Lower lobe of right lung (tissue), 2 donors: Measurements from ENCODE around the gene RYK. TPM values are rescaled to one million over a fixed set of nuclear protein-coding genes. Genes with fewer than 3 reads are reported as not detected.
"Not testable (repeated sequence)": the region's sequence is repeated elsewhere in the genome, so short reads cannot be mapped to it uniquely, and the experiment has no call there.

Experiments used
- ATAC-seq, 2 donors: fragments of 200-7000 bp; cut with Tn5 transposase; one replicate each; pipeline ENCODE4 v1.9.1; 2020 to 2022; ENCODE audit warnings: mild to moderate bottlenecking in 2 of 2, moderate library complexity in 2 of 2
- DNase-seq: peaks from one replicate; pipeline ENCODE4 v3.0.0-alpha.2; 2020
- H3K27ac ChIP-seq: fragments of 200-600 bp; one replicate; pipeline ENCODE4 v1.8.0; 2022
- H3K27me3 ChIP-seq: fragments of 200-600 bp; one replicate; pipeline ENCODE4 v1.8.0; 2022; ENCODE audit warnings: low read depth
- H3K36me3 ChIP-seq: fragments of 200-600 bp; one replicate; pipeline ENCODE4 v1.8.0; 2022; ENCODE audit warnings: mild to moderate bottlenecking
- H3K4me1 ChIP-seq: fragments of 200-600 bp; one replicate; pipeline ENCODE4 v1.8.0; 2022
- H3K4me3 ChIP-seq: fragments of 200-600 bp; one replicate; pipeline ENCODE4 v1.8.0; 2022; ENCODE audit warnings: mild to moderate bottlenecking
- H3K9me3 ChIP-seq: fragments of 200-600 bp; one replicate; pipeline ENCODE4 v1.8.0; 2022
- CTCF ChIP-seq: fragments of 200-600 bp; IDR thresholded peaks from one replicate; pipeline ENCODE4 v1.8.0; 2022; ENCODE audit warnings: antibody characterized with exemption, mild to moderate bottlenecking
- intact Hi-C: fragments of 100-400 bp; cut with DNase I; formaldehyde crosslinking; loops from one replicate; pipeline ENCODE4 v1.11.0; 2022
- total RNA-seq: library from RNA; stranded (reverse); fragmentation: NEBNext Ultra II Directional; extraction: Animal tissue kit (Norgen Biotek cat#: 25700); gene quantifications from one replicate; pipeline ENCODE4 v1.2.1, GENCODE V29; 2021
- donor health status: DM: no; HTN: yes; CAD: no; lungs with severe emphysema.

Gene RYK
- total RNA-seq, 1 donor from 2014 or later: 46.3 TPM

- Histone ChIP-seq H3K9me3 (no peaks in the 10 kb centered on the region), H3K36me3 (peaks cover 24% of the 10 kb centered on the region), H3K4me3 (no peak overlapping the region), H3K27me3 (no peaks in the 10 kb centered on the region), H3K27ac (no peak overlapping the region), H3K4me1 (no peaks in the 10 kb centered on the region)
- intact Hi-C loops: loop anchor here (10.0 kb wide), 2 partner anchors 82 to 262 kb away; no protein-coding TSS in a partner anchor
- peak; percentile 95 for TF ChIP-seq CTCF
- ATAC-seq (peak; percentile 91), DNase-seq (peak; percentile 76)
Observed at GRCh38 chr3:134212967-134213665, 37.5 kb downstream of the RYK start.

- Histone ChIP-seq H3K27me3 (no peaks in the 10 kb centered on the region), H3K4me3 (no peak overlapping the region), H3K36me3 (peaks cover 30% of the 10 kb centered on the region), H3K4me1 (no peaks in the 10 kb centered on the region), H3K9me3 (no peaks in the 10 kb centered on the region), H3K27ac (no peak overlapping the region)
- ATAC-seq (peak; percentile 45), DNase-seq (no peak)
- TF ChIP-seq CTCF: peak; percentile 65
- intact Hi-C loops: loop anchor here (10.0 kb wide), 2 partner anchors 83 to 263 kb away; no protein-coding TSS in a partner anchor
Observed at GRCh38 chr3:134211797-134212196, 38.9 kb downstream of the RYK start.

GRCh38 chr3:134205451-134205850 lies 45.2 kb downstream of the RYK start:
- H3K36me3 ChIP-seq: peaks cover 60% of the 10 kb centered on the region
- no peak overlapping the region for H3K27ac ChIP-seq
- DNase-seq: no peak
- intact Hi-C loops: no loop called here
- no peaks in the 10 kb centered on the region for H3K27me3 ChIP-seq
- H3K4me3 ChIP-seq: no peak overlapping the region
- no peak for ATAC-seq
- no peaks in the 10 kb centered on the region for H3K4me1 ChIP-seq
- H3K9me3 ChIP-seq: no peaks in the 10 kb centered on the region
- TF ChIP-seq CTCF: no peak

- Histone ChIP-seq H3K27ac (no peak overlapping the region), H3K4me1 (no peaks in the 10 kb centered on the region), H3K9me3 (no peaks in the 10 kb centered on the region), H3K4me3 (no peak overlapping the region), H3K36me3 (peaks cover 52% of the 10 kb centered on the region), H3K27me3 (no peaks in the 10 kb centered on the region)
- DNase-seq (no peak), ATAC-seq (no peak)
- no peak for TF ChIP-seq CTCF
- intact Hi-C loops: no loop called here
Observed at GRCh38 chr3:134201201-134202130, 49.2 kb downstream of the RYK start.

GRCh38 chr3:134199880-134200279 lies 50.8 kb downstream of the RYK start:
- DNase-seq, H3K27ac ChIP-seq, H3K4me1 ChIP-seq, ATAC-seq, H3K9me3 ChIP-seq, intact Hi-C loops, H3K27me3 ChIP-seq, H3K4me3 ChIP-seq: not testable (repeated sequence)
- peaks cover 54% of the 10 kb centered on the region for H3K36me3 ChIP-seq
